ENCODE data around the gene CRIM1. TPM values are rescaled to one million over a fixed set of nuclear protein-coding genes. Genes with fewer than 3 reads are reported as not detected.

Gene CRIM1
- total RNA-seq, 1 experiment from 2014 or later, result 133 TPM

- no peak overlapping the region for H3K4me3 ChIP-seq
- H3K27ac ChIP-seq, result 0 out of 2 replicates have a peak overlapping the region, but pooled peaks have one; percentile 6
- H3K79me2 ChIP-seq (ENCODE audit: low read depth), result peaks cover 22% of the 10 kb centered on the region
- H3K9me3 ChIP-seq (ENCODE audit: insufficient read depth, low read depth), result no peaks in the 10 kb centered on the region
- peaks cover 5% of the 10 kb centered on the region; the same call in 1 of the 2 replicates for H3K36me3 ChIP-seq (ENCODE audit: low read depth)
- H3K4me1 ChIP-seq (replicated peaks; ENCODE audit: insufficient read depth), result peaks cover 37% of the 10 kb centered on the region
- H2AFZ ChIP-seq, result no peak overlapping the region
- no peak overlapping the region for H3K4me2 ChIP-seq
- TF ChIP-seq EZH2 (IDR thresholded peaks at IDR 0.05; ENCODE audit: low read depth) (no peak), CTCF (conservative IDR thresholded peaks at IDR 0.05) (peak; percentile 53)
- peaks cover 20% of the 10 kb centered on the region for H3F3A ChIP-seq (ENCODE audit: insufficient read depth, low read depth)
- DNase-seq, result peak; percentile 55 to 62
- no peaks in the 10 kb centered on the region for H3K9me2 ChIP-seq (ENCODE audit: insufficient read depth)
- intact Hi-C loops (cut with micrococcal nuclease; ENCODE audit: unreplicated experiment), result loop anchor here (1.0 to 10.0 kb wide), 4 partner anchors 48 to 205 kb away; no protein-coding TSS in a partner anchor
- BruUV-seq (replicated peaks), result no TSS peak
- H3K27me3 ChIP-seq (ENCODE audit: insufficient read depth, low read depth), result no peaks in the 10 kb centered on the region
- POLR2A ChIA-PET (ENCODE audit: unreplicated experiment), result interaction anchor here (0.6 to 0.7 kb wide), 4 partner anchors 91 to 169 kb away, joined by 3 to 5 read pairs (median 4); no protein-coding TSS in a partner anchor
- no peaks in the 10 kb centered on the region for H4K20me1 ChIP-seq (ENCODE audit: insufficient read depth)
- CTCF ChIA-PET, result interaction anchor here (0.6 to 1.9 kb wide), 13 partner anchors 10 to 341 kb away, joined by 3 to 16 read pairs (median 4); partner anchors contain the start of gene CRIM1
These were observed 104.2 kb downstream of the CRIM1 start for GRCh38 chr2:36459725-36460137.

- no TSS peak for BruUV-seq (replicated peaks)
- H2AFZ ChIP-seq, result no peak overlapping the region
- H3K4me3 ChIP-seq, result peak overlapping the region; percentile 5; the same call in 1 of the 2 replicates
- intact Hi-C loops (cut with micrococcal nuclease; ENCODE audit: unreplicated experiment), result loop anchor here (1.0 to 10.0 kb wide), 5 partner anchors 25 to 204 kb away; partner anchors contain the start of gene CRIM1
- TF ChIP-seq EZH2 (IDR thresholded peaks at IDR 0.05; ENCODE audit: low read depth), result no peak
- no peak for TF ChIP-seq CTCF (conservative IDR thresholded peaks at IDR 0.05)
- peaks cover 20% of the 10 kb centered on the region for H3F3A ChIP-seq (ENCODE audit: insufficient read depth, low read depth)
- H3K27ac ChIP-seq, result peak overlapping the region; percentile 79
- no peaks in the 10 kb centered on the region for H4K20me1 ChIP-seq (ENCODE audit: insufficient read depth)
- no peaks in the 10 kb centered on the region for H3K9me2 ChIP-seq (ENCODE audit: insufficient read depth)
- POLR2A ChIA-PET (ENCODE audit: unreplicated experiment), result interaction anchor here (0.6 kb wide), 2 partner anchors 84 to 91 kb away, joined by 3 to 4 read pairs; no protein-coding TSS in a partner anchor
- H3K27me3 ChIP-seq (ENCODE audit: insufficient read depth, low read depth), result no peaks in the 10 kb centered on the region
- peak overlapping the region; percentile 53 for H3K4me2 ChIP-seq
- DNase-seq, result peak in 1 of 2 experiments; percentile 94
- CTCF ChIA-PET, result interaction anchor here (1.2 to 1.9 kb wide), 3 partner anchors 84 to 106 kb away, joined by 4 to 15 read pairs (median 6); partner anchors contain the start of gene CRIM1
- no peaks in the 10 kb centered on the region for H3K9me3 ChIP-seq (ENCODE audit: insufficient read depth, low read depth)
- peaks cover 13% of the 10 kb centered on the region for H3K36me3 ChIP-seq (ENCODE audit: low read depth)
- H3K4me1 ChIP-seq (replicated peaks; ENCODE audit: insufficient read depth), result peaks cover 37% of the 10 kb centered on the region
- H3K79me2 ChIP-seq (ENCODE audit: low read depth), result peaks cover 22% of the 10 kb centered on the region
These were observed 105.6 kb downstream of the CRIM1 start for GRCh38 chr2:36461039-36461681.

- peaks cover 18% of the 10 kb centered on the region for H3K36me3 ChIP-seq (ENCODE audit: low read depth)
- peaks cover 37% of the 10 kb centered on the region for H3K4me1 ChIP-seq (replicated peaks; ENCODE audit: insufficient read depth)
These were observed 106.8 kb downstream of the CRIM1 start for GRCh38 chr2:36462311-36462935.

More at GRCh38 chr2:36462311-36462935, 106.8 kb downstream of the CRIM1 start:
- no peak for DNase-seq
- BruUV-seq (replicated peaks), result no TSS peak
- ChIA-PET POLR2A (ENCODE audit: unreplicated experiment) (no interaction called here), CTCF (interaction anchor here (0.6 kb wide), 1 partner anchor 127 kb away, joined by 3 read pairs; no protein-coding TSS in a partner anchor)
- Histone ChIP-seq H3K79me2 (ENCODE audit: low read depth) (peaks cover 28% of the 10 kb centered on the region), H3K9me2 (ENCODE audit: insufficient read depth) (no peaks in the 10 kb centered on the region), H2AFZ (no peak overlapping the region), H3K27ac (peak overlapping the region; percentile 79), H3F3A (ENCODE audit: insufficient read depth, low read depth) (peaks cover 20% of the 10 kb centered on the region), H3K4me2 (peak overlapping the region; percentile 53; the same call in 1 of the 2 replicates), H4K20me1 (ENCODE audit: insufficient read depth) (no peaks in the 10 kb centered on the region), H3K9me3 (ENCODE audit: insufficient read depth, low read depth) (no peaks in the 10 kb centered on the region; the same call in 1 of the 2 replicates), H3K27me3 (ENCODE audit: insufficient read depth, low read depth) (no peaks in the 10 kb centered on the region), H3K4me3 (no peak overlapping the region)
- intact Hi-C loops (cut with micrococcal nuclease; ENCODE audit: unreplicated experiment), result loop anchor here (5.0 to 10.0 kb wide), 2 partner anchors 90 to 202 kb away; no protein-coding TSS in a partner anchor
- TF ChIP-seq EZH2 (IDR thresholded peaks at IDR 0.05; ENCODE audit: low read depth) (no peak), CTCF (conservative IDR thresholded peaks at IDR 0.05) (no peak)

All from PC-9 (cell line).